Measurements from ENCODE around the gene SMARCB1. TPM values are rescaled to one million over a fixed set of nuclear protein-coding genes. Genes with fewer than 3 reads are reported as not detected.

The SMARCB1 gene
- total and polyA plus RNA-seq, 2 experiments from 2014 or later: 114 to 132 TPM

GRCh38 chr22:23818541-23818940, 31.8 kb downstream of the SMARCB1 start:
- no peaks in the 10 kb centered on the region for H3K27me3 ChIP-seq (ENCODE audit: insufficient read depth)
- H3K4me1 Mint-ChIP-seq: peaks cover 9% of the 10 kb centered on the region; the same call in 2 of the 3 replicates
- H3K4me2 ChIP-seq: no peak overlapping the region
- H3K27me3 Mint-ChIP-seq (ENCODE audit: insufficient read depth, low read depth, poor library complexity): peaks cover 14% of the 10 kb centered on the region
- H3K4me1 ChIP-seq (ENCODE audit: insufficient read depth): no peaks in the 10 kb centered on the region
- peaks cover 41% of the 10 kb centered on the region for H3K36me3 ChIP-seq (ENCODE audit: insufficient read depth)
- H3K9me2 ChIP-seq (ENCODE audit: insufficient read depth): 0 out of 2 replicates have a peak, but pooled peaks cover 4% of the 10 kb centered on the region
- H3K36me3 Mint-ChIP-seq (ENCODE audit: low read depth): peaks cover 97% of the 10 kb centered on the region
- no peaks in the 10 kb centered on the region for H4K20me1 ChIP-seq (replicated peaks; ENCODE audit: insufficient read depth)
- no peak overlapping the region for H3K27ac ChIP-seq (ENCODE audit: low read depth)
- H2AFZ ChIP-seq: no peak overlapping the region
- H3K9me3 Mint-ChIP-seq: no peaks in the 10 kb centered on the region; the same call in 2 of the 3 replicates
- H3K79me2 ChIP-seq (replicated peaks; ENCODE audit: insufficient read depth): no peaks in the 10 kb centered on the region
- no peak overlapping the region for H3K27ac Mint-ChIP-seq
- H3K4me3 ChIP-seq: no peak overlapping the region
- H3F3A ChIP-seq (replicated peaks; ENCODE audit: low read depth): no peaks in the 10 kb centered on the region
- no peak for TF ChIP-seq POLR2AphosphoS5 (IDR thresholded peaks at IDR 0.05; ENCODE audit: low read depth)
- no peak for TF ChIP-seq ZNF331 (CRISPR knock-in tag; IDR thresholded peaks at IDR 0.05; ENCODE audit: low read depth)
- no peak for TF ChIP-seq STAT1 (IDR thresholded peaks at IDR 0.05; ENCODE audit: unreplicated experiment)
- no peak for TF ChIP-seq ZNF462 (CRISPR knock-in tag; IDR thresholded peaks at IDR 0.05)
- TF ChIP-seq EZH2phosphoT487 (IDR thresholded peaks at IDR 0.05; ENCODE audit: unreplicated experiment): no peak
- no peak for TF ChIP-seq ETS1 (IDR thresholded peaks at IDR 0.05)
- TF ChIP-seq CREB1 (CRISPR knock-in tag; IDR thresholded peaks at IDR 0.05; ENCODE audit: low read depth): no peak
- no peak for TF ChIP-seq EZH2 (IDR thresholded peaks at IDR 0.05; ENCODE audit: low read depth, unreplicated experiment)
- no peak for TF ChIP-seq ZNF114 (CRISPR knock-in tag; IDR thresholded peaks at IDR 0.05)
- no peak for TF ChIP-seq NANOG (IDR thresholded peaks at IDR 0.05; ENCODE audit: borderline replicate concordance)
- no peak for TF ChIP-seq JUNB (IDR thresholded peaks at IDR 0.05; ENCODE audit: unreplicated experiment)
- no peak for TF ChIP-seq CTCF (conservative IDR thresholded peaks at IDR 0.05; ENCODE audit: low read depth in 2 of 2)
- no peak for TF ChIP-seq REST (IDR thresholded peaks at IDR 0.05; ENCODE audit: unreplicated experiment)
- no peak overlapping the region for H3K4me3 Mint-ChIP-seq
- ATAC-seq: no peak
- no peak for DNase-seq (ENCODE audit: low spot score)

All from GM23338 (cell line).